DND-41 (cell line): ENCODE data around the gene TIMMDC1.

Experiments
- CTCF ChIP-seq: IDR thresholded peaks from 2 replicates; pipeline ENCODE4 v1.5.1; 2012; ENCODE audit warnings: borderline replicate concordance, low read length, moderate library complexity, mild to moderate bottlenecking; ENCODE audit not compliant: poor library complexity, severe bottlenecking; ENCODE audit errors: extremely low read depth
- EZH2 ChIP-seq: IDR thresholded peaks from 3 replicates; pipeline ENCODE4 v1.6.1; 2012; ENCODE audit warnings: borderline replicate concordance, low read depth, mild to moderate bottlenecking, moderate library complexity, low read length, inconsistent platforms; ENCODE audit not compliant: severe bottlenecking

- no peak for TF ChIP-seq EZH2
- no peak for TF ChIP-seq CTCF
Observed at GRCh38 chr3:119542168-119542767, 43.9 kb downstream of the TIMMDC1 start.
